K562 (cell line): ENCODE data around the gene PIK3C2B. TPM values are rescaled to one million over a fixed set of nuclear protein-coding genes. Genes with fewer than 3 reads are reported as not detected.
A peak's percentile ranks its signal among the peaks of the same experiment; 100 is the strongest.

Experiments
- ATAC-seq: fragments of 200-7000 bp; cut with Tn5 transposase; 3 replicates; pipeline ENCODE4 v1.9.1; 2020; ENCODE audit warnings: moderate library complexity
- BruUV-seq: library from RNA; stranded (reverse); fragments of 400-500 nt; replicated peaks from 2 replicates; lab custom pipeline; 2021; lab: Mats Ljungman, UMichigan
- CTCF ChIA-PET: fragments of 300-600 bp; formaldehyde crosslinking; extraction: SDS; loops from one replicate; lab custom pipeline; 2021; ENCODE audit warnings: low intra/inter-chr PET ratio; lab: Yijun Ruan, JAX
- POLR2A ChIA-PET: fragments of 300-600, 350-650 bp; sonication (Branson Sonifier 250); formaldehyde crosslinking; extraction: SDS; loops from one replicate; lab custom pipeline; 2021; ENCODE audit warnings: antibody characterized with exemption, inconsistent platforms; lab: Yijun Ruan, JAX
- DNase-seq, 4 experiments: peaks; one replicate each; pipeline versions ENCODE4 v3.0.0 to v3.0.0-alpha.2; 2011 to 2018; ENCODE audit warnings: low spot score in 3 of 4, mixed read lengths in 3 of 4; ENCODE audit errors: extremely low read depth in 1 of 4
- FAIRE-seq: peaks from 2 replicates; lab custom pipeline; 2011; peaks lifted over from hg19 to GRCh38; lab: Jason Lieb, UNC
- H2AFZ ChIP-seq: 2 replicates; pipeline ENCODE4 v1.6.0; 2011; ENCODE audit warnings: low read depth, low read length, control low read depth, inconsistent platforms
- H3K27ac ChIP-seq: fragments of 200-600 bp; 3 replicates; pipeline ENCODE4 v1.8.0; 2011; ENCODE audit warnings: low read depth, mild to moderate bottlenecking, control low read depth, inconsistent platforms, low read length, moderate library complexity, mixed read lengths; ENCODE audit errors: extremely low read depth
- H3K27me3 ChIP-seq, 2 experiments: fragments of 300-600 bp in 1 of 2; 2 replicates in 1 of 2; 3 replicates in 1 of 2; pipeline versions ENCODE4 v1.6.0 to v1.8.0; 2011; ENCODE audit warnings: inconsistent platforms in 2 of 2, low read length in 2 of 2, mild to moderate bottlenecking in 1 of 2, mixed read lengths in 1 of 2, moderate library complexity in 1 of 2; ENCODE audit not compliant: control insufficient read depth in 2 of 2, insufficient read depth in 2 of 2
- H3K36me3 ChIP-seq: fragments of 300-600 bp; 3 replicates; pipeline ENCODE4 v1.8.0; 2011; ENCODE audit warnings: mild to moderate bottlenecking, low read length, inconsistent platforms; ENCODE audit not compliant: control insufficient read depth, insufficient read depth
- H3K4me1 ChIP-seq, 2 experiments: fragments of 200-600 bp in 1 of 2; replicated peaks in 1 of 2; 2 replicates in 1 of 2; 3 replicates in 1 of 2; pipeline versions ENCODE4 v1.5.1 to v1.8.0; 2011; ENCODE audit warnings: inconsistent platforms in 2 of 2, low read length in 2 of 2, mild to moderate bottlenecking in 1 of 2, mixed read lengths in 1 of 2, moderate library complexity in 1 of 2; ENCODE audit not compliant: control insufficient read depth in 2 of 2, insufficient read depth in 2 of 2
- H3K4me2 ChIP-seq: 2 replicates; pipeline ENCODE4 v1.6.1; 2011; ENCODE audit warnings: low read length, control low read depth, inconsistent platforms, mixed read lengths; ENCODE audit not compliant: insufficient read depth
- H3K4me3 ChIP-seq: fragments of 200-600 bp; sonication (generic), shearing (Covaris generic); 2 replicates; pipeline ENCODE4 v1.5.1; 2016; ENCODE audit warnings: control low read depth, inconsistent platforms
- H3K79me2 ChIP-seq: fragments of 200-600 bp; 3 replicates; pipeline ENCODE4 v1.8.0; 2011; ENCODE audit warnings: low read length, inconsistent platforms; ENCODE audit not compliant: control insufficient read depth, insufficient read depth
- H3K9ac ChIP-seq, 2 experiments: 2 replicates each; pipeline versions ENCODE4 v1.6.0 to v1.6.1; 2011; ENCODE audit warnings: low read depth in 2 of 2, low read length in 2 of 2, control low read depth in 1 of 2, inconsistent platforms in 1 of 2, mild to moderate bottlenecking in 1 of 2, mixed read lengths in 1 of 2; ENCODE audit not compliant: insufficient read depth in 1 of 2
- H3K9me1 ChIP-seq: one replicate; pipeline ENCODE4 v1.6.0; 2011; ENCODE audit warnings: inconsistent platforms, mild to moderate bottlenecking, low read length, moderate library complexity; ENCODE audit not compliant: control insufficient read depth, insufficient read depth
- H3K9me3 ChIP-seq: replicated peaks from 2 replicates; pipeline ENCODE4 v1.5.1; 2011; ENCODE audit warnings: low read depth, low read length, inconsistent platforms; ENCODE audit not compliant: control insufficient read depth, insufficient read depth
- H4K20me1 ChIP-seq: replicated peaks from 2 replicates; pipeline ENCODE4 v1.6.1; 2011; ENCODE audit warnings: low read length, inconsistent platforms, mixed read lengths; ENCODE audit not compliant: control insufficient read depth, insufficient read depth
- CHCHD3 ChIP-seq: fragments of 250-450 bp; sonication (Bioruptor Pico); IDR thresholded peaks from 2 replicates; pipeline ENCODE4 v2.1.2; 2022; ENCODE audit warnings: mild to moderate bottlenecking
- CTCF ChIP-seq, 3 experiments: IDR thresholded peaks in 2 of 3; conservative IDR thresholded peaks in 1 of 3; 2 replicates each; pipeline ENCODE4 v1.5.1; 2011 to 2012; ENCODE audit warnings: low read length in 3 of 3, mild to moderate bottlenecking in 3 of 3, control low read depth in 2 of 3, improper control_type of control experiment in 1 of 3, inconsistent platforms in 1 of 3, low read depth in 1 of 3, mixed read lengths in 1 of 3, moderate library complexity in 1 of 3; ENCODE audit not compliant: insufficient read depth in 2 of 3
- ETV5 ChIP-seq: sonication (generic); formaldehyde crosslinking; IDR thresholded peaks from 2 replicates; pipeline ENCODE4 v1.4.0; 2020; ENCODE audit warnings: low read depth, mild to moderate bottlenecking, missing genetic modification reagents
- KLF10 ChIP-seq: fragments of 250-450 bp; sonication (Bioruptor Pico); IDR thresholded peaks from 2 replicates; pipeline ENCODE4 v1.6.1; 2021; ENCODE audit warnings: matching md5 sums
- NCOA1 ChIP-seq: fragments of 450-650 bp; IDR thresholded peaks from 2 replicates; pipeline ENCODE4 v1.6.1; 2016; ENCODE audit warnings: low read depth
- NCOA4 ChIP-seq: fragments of 450-650 bp; IDR thresholded peaks from 2 replicates; pipeline ENCODE4 v1.6.1; 2018; ENCODE audit warnings: mild to moderate bottlenecking; ENCODE audit not compliant: partially characterized antibody
- NR4A1 ChIP-seq, 2 experiments: fragments of 250-450 bp in 1 of 2; fragments of 450-650 bp in 1 of 2; sonication (Bioruptor Pico) in 1 of 2; IDR thresholded peaks; 2 replicates each; pipeline versions ENCODE4 v1.4.0 to v1.6.1; 2016 to 2020; ENCODE audit warnings: mild to moderate bottlenecking in 2 of 2, missing compliant biosample characterization in 1 of 2, missing genetic modification characterization in 1 of 2, moderate library complexity in 1 of 2
- POLR3A ChIP-seq: IDR thresholded peaks from 2 replicates; pipeline ENCODE4 v1.6.1; 2011; ENCODE audit warnings: borderline replicate concordance, mild to moderate bottlenecking, moderate library complexity; ENCODE audit not compliant: insufficient read length, insufficient read depth; ENCODE audit errors: extremely low read depth
- RAD21 ChIP-seq, 2 experiments: fragments of 250-450 bp in 1 of 2; fragments of 450-650 bp in 1 of 2; sonication (Bioruptor Pico) in 1 of 2; formaldehyde crosslinking in 1 of 2; IDR thresholded peaks in 1 of 2; conservative IDR thresholded peaks in 1 of 2; 2 replicates each; pipeline versions ENCODE4 v1.4.0 to v1.8.0; 2020 to 2022; ENCODE audit warnings: mild to moderate bottlenecking in 2 of 2, moderate library complexity in 1 of 2
- SIX5 ChIP-seq, 2 experiments: IDR thresholded peaks; 2 replicates each; pipeline ENCODE4 v1.6.1; 2011; ENCODE audit warnings: low read length in 2 of 2, borderline replicate concordance in 1 of 2, low read depth in 1 of 2, mild to moderate bottlenecking in 1 of 2, moderate library complexity in 1 of 2; ENCODE audit not compliant: insufficient read depth in 1 of 2
- TGIF2 ChIP-seq: sonication (generic); formaldehyde crosslinking; IDR thresholded peaks from 2 replicates; pipeline ENCODE4 v1.8.1; 2022; ENCODE audit warnings: mild to moderate bottlenecking, missing genetic modification reagents, moderate library complexity
- TRIM25 ChIP-seq: fragments of 450-650 bp; IDR thresholded peaks from 2 replicates; pipeline ENCODE4 v1.7.0; 2016; ENCODE audit warnings: borderline replicate concordance
- ZNF592 ChIP-seq: fragments of 450-650 bp; IDR thresholded peaks from 2 replicates; pipeline ENCODE4 v1.6.1; 2017; ENCODE audit warnings: antibody characterized with exemption, mild to moderate bottlenecking
- WGBS: fragments of 100-300 bp; shearing (Covaris generic); methylation state at CpG from one replicate; pipeline ENCODE4 v1.1.6; 2016; ENCODE audit warnings: low coverage, mixed read lengths; ENCODE audit not compliant: insufficient coverage; ENCODE audit errors: missing lambda C conversion rate; 5-methylcytosine and 5-hydroxymethylcytosine counted together
- in situ Hi-C: fragments of 300-500 bp; cut with MboI; formaldehyde crosslinking; loops from 4 replicates; pipeline ENCODE4 v1.15.0; 2018; ENCODE audit warnings: inconsistent platforms, mixed read lengths
- intact Hi-C: fragments of 100-400 bp; cut with micrococcal nuclease; formaldehyde crosslinking; loops from 2 replicates; pipeline ENCODE4 v1.14.2; 2022
- polyA plus RNA-seq, 8 experiments: library from polyadenylated mRNA; depleted of rRNA in 4 of 8; stranded (reverse) in 5 of 8; unstranded in 3 of 8; fragments of >200 nt; fragmentation: Nextera tagmentation in 2 of 8; fragmentation: Illumina TruSeq in 1 of 8; extraction: Ambion mirVana in 2 of 8; extraction: Trizol in 1 of 8; gene quantifications; 2 replicates each; pipeline versions ENCODE4 v1.2.1 to v1.2.3, GENCODE V29; 2011 to 2014; ENCODE audit warnings: inconsistent platforms in 1 of 8, missing spikeins in 1 of 8
- total RNA-seq, 7 experiments: library from RNA; depleted of rRNA in 6 of 7; stranded (reverse); fragments of >200 nt in 6 of 7; fragmentation: Illumina TruSeq in 2 of 7; extraction: Trizol in 2 of 7; gene quantifications; 2 replicates each; pipeline versions ENCODE4 v1.2.1 to v1.2.3, GENCODE V29; 2011 to 2021; ENCODE audit warnings: low replicate concordance in 1 of 7

Gene PIK3C2B
- total and polyA plus RNA-seq, 9 of the 15 experiments (the other 6 are each of a cell fraction or from before 2014, with no cell fraction given), result 0.10 to 2.9 (median 0.72) TPM

- ATAC-seq (peak; percentile 37; the same call in 2 of the 3 replicates), DNase-seq (peak in 2 of 4 experiments; percentile 55 to 59), FAIRE-seq (no peak)
- BruUV-seq, result no TSS peak
- intact Hi-C loops (no loop called here), in situ Hi-C loops (no loop called here)
- Histone ChIP-seq H2AFZ (no peak overlapping the region), H3K36me3 (no peaks in the 10 kb centered on the region), H3K9me1 (no peaks in the 10 kb centered on the region), H3K27ac (no peak overlapping the region), H3K9me3 (no peaks in the 10 kb centered on the region), H3K79me2 (no peaks in the 10 kb centered on the region), H3K9ac (no peak overlapping the region), H3K4me2 (no peak overlapping the region), H3K4me1 (peaks cover 4 to 5% of the 10 kb centered on the region in 2 experiments; a peak in 1 of 5 replicates), H4K20me1 (no peaks in the 10 kb centered on the region), H3K4me3 (no peak overlapping the region), H3K27me3 (peaks cover 51 to 60% of the 10 kb centered on the region in 2 experiments)
- ChIA-PET POLR2A (interaction anchor here (0.5 kb wide), 1 partner anchor 18 kb away, joined by 3 read pairs; the partner anchor contains the start of gene PIK3C2B), CTCF (interaction anchor here (1.1 kb wide), 1 partner anchor 26 kb away, joined by 5 read pairs; no protein-coding TSS in a partner anchor)
- TF ChIP-seq CHCHD3 (CRISPR knock-in tag), result no peak
- no peak for TF ChIP-seq TGIF2 (CRISPR knock-in tag)
- no peak for TF ChIP-seq NR4A1 (CRISPR knock-in tag; IDR thresholded peaks at IDR 0.05)
- TF ChIP-seq NR4A1 (tag; IDR thresholded peaks at IDR 0.05), result no peak
- TF ChIP-seq ETV5 (CRISPR knock-in tag), result no peak
- no peak for TF ChIP-seq NCOA1
- TF ChIP-seq TRIM25, result no peak
- no peak for TF ChIP-seq POLR3A
- no peak for TF ChIP-seq ZNF592
- TF ChIP-seq CTCF (IDR thresholded peaks at IDR 0.05 in 2 of 3, conservative IDR thresholded peaks at IDR 0.05 in 1 of 3; ENCODE audit: insufficient read depth in 2 of 3, low read depth in 1 of 3, low read length in 3 of 3), result peak in 2 of 3 experiments; percentile 19 to 38; a peak in 4 of 6 replicates
- peak in 1 of 2 experiments; percentile 19; a peak in 1 of 4 replicates for TF ChIP-seq RAD21 (CRISPR knock-in tag; conservative IDR thresholded peaks at IDR 0.05 in 1 of 2, IDR thresholded peaks at IDR 0.05 in 1 of 2)
- no peak for TF ChIP-seq NCOA4
- TF ChIP-seq SIX5 (IDR thresholded peaks at IDR 0.05; ENCODE audit: borderline replicate concordance in 1 of 2, insufficient read depth in 1 of 2, low read depth in 1 of 2, low read length in 2 of 2), result no peak
- TF ChIP-seq KLF10 (CRISPR knock-in tag), result no peak
- 10% methylated on average over 5 of the region's 5 CpGs for WGBS
Measured at GRCh38 chr1:204476563-204476962, 18.0 kb downstream of the PIK3C2B start.
